ENCODE measurements around the gene RFC5. TPM values are rescaled to one million over a fixed set of nuclear protein-coding genes. Genes with fewer than 3 reads are reported as not detected.

RFC5 gene
- total and polyA plus RNA-seq, 2 of the 13 experiments (the other 11 are each of a cell fraction or from before 2014, with no cell fraction given), result 16.8 to 51.4 TPM

GRCh38 chr12:118052324-118053070 lies 36.0 kb downstream of the RFC5 start (continued):
- TF ChIP-seq FUBP1 (CRISPR knock-in tag; IDR thresholded peaks at IDR 0.05; ENCODE audit: borderline replicate concordance) (no peak), ZNF746 (CRISPR knock-in tag; IDR thresholded peaks at IDR 0.05) (peak; percentile 80), XBP1 (CRISPR knock-in tag; IDR thresholded peaks at IDR 0.05) (peak; percentile 66; the same call in 1 of the 2 replicates), GATAD1 (CRISPR knock-in tag; IDR thresholded peaks at IDR 0.05) (peak; percentile 71), TRAFD1 (CRISPR knock-in tag; IDR thresholded peaks at IDR 0.05; ENCODE audit: borderline replicate concordance) (no peak), TGIF2 (CRISPR knock-in tag; IDR thresholded peaks at IDR 0.05) (peak; percentile 87; the same call in 1 of the 2 replicates), ZNF747 (CRISPR knock-in tag; IDR thresholded peaks at IDR 0.05; ENCODE audit: borderline replicate concordance) (peak; percentile 69; the same call in 1 of the 2 replicates), ZNF513 (CRISPR knock-in tag; conservative IDR thresholded peaks at IDR 0.05) (no peak), ZSCAN12 (CRISPR knock-in tag; IDR thresholded peaks at IDR 0.05) (no peak), ZFP37 (CRISPR knock-in tag; IDR thresholded peaks at IDR 0.05; ENCODE audit: borderline replicate concordance) (0 out of 2 replicates have a peak, but pooled peaks have one; percentile 83), ZMYM2 (CRISPR knock-in tag; IDR thresholded peaks at IDR 0.05) (peak; percentile 98), MAZ (IDR thresholded peaks at IDR 0.05; ENCODE audit: borderline replicate concordance, low read depth, low read length) (peak; percentile 35; the same call in 1 of the 2 replicates), MAZ (CRISPR knock-in tag; IDR thresholded peaks at IDR 0.05; ENCODE audit: low read depth) (peak; percentile 72), ZNF207 (IDR thresholded peaks at IDR 0.05; ENCODE audit: borderline replicate concordance) (no peak), HNRNPH1 (optimal IDR thresholded peaks at IDR 0.05; ENCODE audit: low read depth, low read length) (no peak), ZNF101 (CRISPR knock-in tag; IDR thresholded peaks at IDR 0.05; ENCODE audit: borderline replicate concordance, low read depth) (no peak), DMAP1 (CRISPR knock-in tag; IDR thresholded peaks at IDR 0.05) (peak; percentile 76), PHF5A (CRISPR knock-in tag; IDR thresholded peaks at IDR 0.05; ENCODE audit: low read depth, unreplicated experiment) (peak; percentile 97), HNF4A (CRISPR knock-in tag; IDR thresholded peaks at IDR 0.05) (peak; percentile 97), GZF1 (CRISPR knock-in tag; IDR thresholded peaks at IDR 0.05) (no peak), SYNCRIP (IDR thresholded peaks at IDR 0.05; ENCODE audit: insufficient read depth, low read depth, low read length) (no peak)
- TF ChIP-seq, protein P1, sequence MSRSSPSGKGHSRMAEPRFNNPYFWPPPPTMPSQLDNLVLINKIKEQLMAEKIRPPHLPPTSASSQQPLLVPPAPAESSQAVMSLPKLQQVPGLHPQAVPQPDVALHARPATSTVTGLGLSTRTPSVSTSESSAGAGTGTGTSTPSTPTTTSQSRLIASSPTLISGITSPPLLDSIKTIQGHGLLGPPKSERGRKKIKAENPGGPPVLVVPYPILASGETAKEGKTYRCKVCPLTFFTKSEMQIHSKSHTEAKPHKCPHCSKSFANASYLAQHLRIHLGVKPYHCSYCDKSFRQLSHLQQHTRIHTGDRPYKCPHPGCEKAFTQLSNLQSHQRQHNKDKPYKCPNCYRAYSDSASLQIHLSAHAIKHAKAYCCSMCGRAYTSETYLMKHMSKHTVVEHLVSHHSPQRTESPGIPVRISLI (CRISPR knock-in tag; IDR thresholded peaks at IDR 0.05; ENCODE audit: borderline replicate concordance), result 0 out of 2 replicates have a peak, but pooled peaks have one; percentile 52
